ENCODE data around the gene ATP6V1E1. TPM values are rescaled to one million over a fixed set of nuclear protein-coding genes. Genes with fewer than 3 reads are reported as not detected.

The ATP6V1E1 gene
- total and polyA plus RNA-seq, 2 of the 13 experiments (the other 11 are each of a cell fraction or from before 2014, with no cell fraction given) = 69.3 to 90.9 TPM

- TF ChIP-seq, protein P1, sequence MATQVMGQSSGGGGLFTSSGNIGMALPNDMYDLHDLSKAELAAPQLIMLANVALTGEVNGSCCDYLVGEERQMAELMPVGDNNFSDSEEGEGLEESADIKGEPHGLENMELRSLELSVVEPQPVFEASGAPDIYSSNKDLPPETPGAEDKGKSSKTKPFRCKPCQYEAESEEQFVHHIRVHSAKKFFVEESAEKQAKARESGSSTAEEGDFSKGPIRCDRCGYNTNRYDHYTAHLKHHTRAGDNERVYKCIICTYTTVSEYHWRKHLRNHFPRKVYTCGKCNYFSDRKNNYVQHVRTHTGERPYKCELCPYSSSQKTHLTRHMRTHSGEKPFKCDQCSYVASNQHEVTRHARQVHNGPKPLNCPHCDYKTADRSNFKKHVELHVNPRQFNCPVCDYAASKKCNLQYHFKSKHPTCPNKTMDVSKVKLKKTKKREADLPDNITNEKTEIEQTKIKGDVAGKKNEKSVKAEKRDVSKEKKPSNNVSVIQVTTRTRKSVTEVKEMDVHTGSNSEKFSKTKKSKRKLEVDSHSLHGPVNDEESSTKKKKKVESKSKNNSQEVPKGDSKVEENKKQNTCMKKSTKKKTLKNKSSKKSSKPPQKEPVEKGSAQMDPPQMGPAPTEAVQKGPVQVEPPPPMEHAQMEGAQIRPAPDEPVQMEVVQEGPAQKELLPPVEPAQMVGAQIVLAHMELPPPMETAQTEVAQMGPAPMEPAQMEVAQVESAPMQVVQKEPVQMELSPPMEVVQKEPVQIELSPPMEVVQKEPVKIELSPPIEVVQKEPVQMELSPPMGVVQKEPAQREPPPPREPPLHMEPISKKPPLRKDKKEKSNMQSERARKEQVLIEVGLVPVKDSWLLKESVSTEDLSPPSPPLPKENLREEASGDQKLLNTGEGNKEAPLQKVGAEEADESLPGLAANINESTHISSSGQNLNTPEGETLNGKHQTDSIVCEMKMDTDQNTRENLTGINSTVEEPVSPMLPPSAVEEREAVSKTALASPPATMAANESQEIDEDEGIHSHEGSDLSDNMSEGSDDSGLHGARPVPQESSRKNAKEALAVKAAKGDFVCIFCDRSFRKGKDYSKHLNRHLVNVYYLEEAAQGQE (IDR thresholded peaks at IDR 0.05; ENCODE audit: borderline replicate concordance in 1 of 2, low read depth in 1 of 2, low read length in 2 of 2) = no peak
- no peak for TF ChIP-seq ZNF792 (CRISPR knock-in tag; IDR thresholded peaks at IDR 0.05)
- TF ChIP-seq MYC (CRISPR knock-in tag; IDR thresholded peaks at IDR 0.05; ENCODE audit: borderline replicate concordance) = peak; percentile 72; the same call in 1 of the 2 replicates
- TF ChIP-seq ZNF788 (CRISPR knock-in tag; IDR thresholded peaks at IDR 0.05; ENCODE audit: borderline replicate concordance) = no peak
- no peak for TF ChIP-seq ZNF883 (CRISPR knock-in tag; IDR thresholded peaks at IDR 0.05; ENCODE audit: not compliant biosample characterization)
- TF ChIP-seq PHF20 (CRISPR knock-in tag; IDR thresholded peaks at IDR 0.05) = no peak
- no peak; the same call in 1 of the 2 replicates for TF ChIP-seq ZNF431 (CRISPR knock-in tag; IDR thresholded peaks at IDR 0.05; ENCODE audit: borderline replicate concordance, low read depth)
- no peak for TF ChIP-seq SP2 (CRISPR knock-in tag; IDR thresholded peaks at IDR 0.05)
- TF ChIP-seq ZNF34 (CRISPR knock-in tag; IDR thresholded peaks at IDR 0.05; ENCODE audit: borderline replicate concordance) = no peak
- TF ChIP-seq, protein P2, sequence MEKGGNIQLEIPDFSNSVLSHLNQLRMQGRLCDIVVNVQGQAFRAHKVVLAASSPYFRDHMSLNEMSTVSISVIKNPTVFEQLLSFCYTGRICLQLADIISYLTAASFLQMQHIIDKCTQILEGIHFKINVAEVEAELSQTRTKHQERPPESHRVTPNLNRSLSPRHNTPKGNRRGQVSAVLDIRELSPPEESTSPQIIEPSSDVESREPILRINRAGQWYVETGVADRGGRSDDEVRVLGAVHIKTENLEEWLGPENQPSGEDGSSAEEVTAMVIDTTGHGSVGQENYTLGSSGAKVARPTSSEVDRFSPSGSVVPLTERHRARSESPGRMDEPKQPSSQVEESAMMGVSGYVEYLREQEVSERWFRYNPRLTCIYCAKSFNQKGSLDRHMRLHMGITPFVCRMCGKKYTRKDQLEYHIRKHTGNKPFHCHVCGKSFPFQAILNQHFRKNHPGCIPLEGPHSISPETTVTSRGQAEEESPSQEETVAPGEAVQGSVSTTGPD (CRISPR knock-in tag; IDR thresholded peaks at IDR 0.05) = no peak
- no peak for TF ChIP-seq SP1 (IDR thresholded peaks at IDR 0.05)
- TF ChIP-seq SP1 (CRISPR knock-in tag; IDR thresholded peaks at IDR 0.05) = no peak
- TF ChIP-seq JUNB (CRISPR knock-in tag; IDR thresholded peaks at IDR 0.05; ENCODE audit: borderline replicate concordance) = no peak
- TF ChIP-seq, protein P3, sequence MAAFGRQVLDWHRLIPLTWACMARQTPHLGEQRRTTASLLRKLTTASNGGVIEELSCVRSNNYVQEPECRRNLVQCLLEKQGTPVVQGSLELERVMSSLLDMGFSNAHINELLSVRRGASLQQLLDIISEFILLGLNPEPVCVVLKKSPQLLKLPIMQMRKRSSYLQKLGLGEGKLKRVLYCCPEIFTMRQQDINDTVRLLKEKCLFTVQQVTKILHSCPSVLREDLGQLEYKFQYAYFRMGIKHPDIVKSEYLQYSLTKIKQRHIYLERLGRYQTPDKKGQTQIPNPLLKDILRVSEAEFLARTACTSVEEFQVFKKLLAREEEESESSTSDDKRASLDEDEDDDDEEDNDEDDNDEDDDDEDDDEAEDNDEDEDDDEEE (CRISPR knock-in tag; IDR thresholded peaks at IDR 0.05) = no peak
Observed at GRCh38 chr22:17580441-17581031, 48.0 kb downstream of the ATP6V1E1 start (continued).

Measured in HepG2 (cell line).